ENCODE measurements around the gene RGPD8.

The RGPD8 gene

DNA sequence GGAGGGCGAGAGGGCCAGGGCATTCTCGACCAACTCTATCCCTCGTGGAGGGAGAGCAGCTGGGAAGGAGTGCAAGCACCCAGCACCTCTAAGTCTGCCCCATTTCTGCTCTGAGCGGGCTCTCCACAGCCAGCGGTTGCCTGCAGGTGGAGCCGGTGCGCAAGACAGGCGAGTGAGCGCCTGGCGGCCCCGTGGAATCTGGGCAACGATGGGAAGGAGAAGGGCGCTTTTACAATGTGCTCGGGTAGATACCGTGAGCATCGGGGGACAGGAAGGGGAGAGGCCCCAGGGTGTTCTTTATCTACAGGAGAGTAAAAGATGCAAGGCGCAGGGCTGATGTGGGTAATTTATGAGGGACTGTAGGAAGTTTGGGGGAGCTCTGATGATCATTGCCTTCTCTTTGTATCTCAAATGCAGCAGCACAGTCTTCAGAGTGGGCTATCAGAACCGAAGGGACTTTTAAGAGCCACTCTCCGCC lies 47.6 kb upstream of the RGPD8 start:
- no peak for TF ChIP-seq EZH2phosphoT487 (IDR thresholded peaks at IDR 0.05; ENCODE audit: low read depth)
- TF ChIP-seq, protein P1, sequence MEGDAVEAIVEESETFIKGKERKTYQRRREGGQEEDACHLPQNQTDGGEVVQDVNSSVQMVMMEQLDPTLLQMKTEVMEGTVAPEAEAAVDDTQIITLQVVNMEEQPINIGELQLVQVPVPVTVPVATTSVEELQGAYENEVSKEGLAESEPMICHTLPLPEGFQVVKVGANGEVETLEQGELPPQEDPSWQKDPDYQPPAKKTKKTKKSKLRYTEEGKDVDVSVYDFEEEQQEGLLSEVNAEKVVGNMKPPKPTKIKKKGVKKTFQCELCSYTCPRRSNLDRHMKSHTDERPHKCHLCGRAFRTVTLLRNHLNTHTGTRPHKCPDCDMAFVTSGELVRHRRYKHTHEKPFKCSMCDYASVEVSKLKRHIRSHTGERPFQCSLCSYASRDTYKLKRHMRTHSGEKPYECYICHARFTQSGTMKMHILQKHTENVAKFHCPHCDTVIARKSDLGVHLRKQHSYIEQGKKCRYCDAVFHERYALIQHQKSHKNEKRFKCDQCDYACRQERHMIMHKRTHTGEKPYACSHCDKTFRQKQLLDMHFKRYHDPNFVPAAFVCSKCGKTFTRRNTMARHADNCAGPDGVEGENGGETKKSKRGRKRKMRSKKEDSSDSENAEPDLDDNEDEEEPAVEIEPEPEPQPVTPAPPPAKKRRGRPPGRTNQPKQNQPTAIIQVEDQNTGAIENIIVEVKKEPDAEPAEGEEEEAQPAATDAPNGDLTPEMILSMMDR (IDR thresholded peaks at IDR 0.05; ENCODE audit: low read depth, low read length), result peak; percentile 55

DNA sequence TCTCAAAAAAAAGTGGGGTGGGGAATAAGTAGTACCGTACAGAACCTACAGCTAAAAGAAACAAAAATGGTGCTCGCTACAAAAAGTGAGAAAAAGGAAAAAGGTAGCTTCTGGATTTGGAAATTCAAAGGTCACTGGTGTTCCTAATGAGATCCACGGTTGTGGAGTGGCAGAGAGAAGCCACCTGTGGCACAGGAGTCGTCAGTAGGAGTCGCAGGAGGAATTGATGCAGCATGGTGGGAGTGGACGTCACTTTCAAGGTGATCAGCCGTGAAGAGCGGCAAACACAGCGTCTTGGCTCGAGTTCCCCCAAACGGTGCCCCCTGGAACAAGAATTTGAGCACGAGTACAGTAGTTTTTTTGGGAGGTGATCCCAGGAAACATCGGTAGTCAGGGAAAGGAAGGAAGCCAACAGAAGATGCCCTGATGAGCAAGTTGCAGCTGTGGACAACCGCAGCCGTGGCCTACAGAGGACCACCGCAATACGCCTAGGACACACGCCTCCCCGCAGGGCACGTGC lies 47.1 kb upstream of the RGPD8 start:
- H3K4me1 ChIP-seq (ENCODE audit: low read length), result peaks cover 5% of the 10 kb centered on the region
- no peaks in the 10 kb centered on the region for H3K9me3 ChIP-seq (ENCODE audit: insufficient read depth, low read length)
- H3K9ac ChIP-seq (ENCODE audit: low read length), result peak overlapping the region; percentile 94
- H3K4me3 ChIP-seq (ENCODE audit: low read length), result peak overlapping the region; percentile 96
- H3K36me3 ChIP-seq (replicated peaks; ENCODE audit: low read depth, low read length), result no peaks in the 10 kb centered on the region
- H3K79me2 ChIP-seq (ENCODE audit: low read length), result peaks cover 19% of the 10 kb centered on the region
- no peaks in the 10 kb centered on the region for H3K27me3 ChIP-seq (ENCODE audit: low read depth, low read length)
- peak overlapping the region; percentile 96 for H2AFZ ChIP-seq (ENCODE audit: low read depth, low read length)
- H3K27ac ChIP-seq (ENCODE audit: low read length), result peak overlapping the region; percentile 85; the same call in 1 of the 2 replicates
- peak overlapping the region; percentile 90 for H3K4me2 ChIP-seq (ENCODE audit: low read length)
- H4K20me1 ChIP-seq (ENCODE audit: insufficient read depth, low read length), result no peaks in the 10 kb centered on the region
- no peak for TF ChIP-seq EZH2phosphoT487 (IDR thresholded peaks at IDR 0.05; ENCODE audit: low read depth)
- TF ChIP-seq, protein P1 (IDR thresholded peaks at IDR 0.05; ENCODE audit: low read depth, low read length), result peak; percentile 41

More for the DNA sequence above, 47.6 kb upstream of the RGPD8 start:
- H3K4me1 ChIP-seq (ENCODE audit: low read length), result peaks cover 5% of the 10 kb centered on the region
- H2AFZ ChIP-seq (ENCODE audit: low read depth, low read length), result peak overlapping the region; percentile 96
- H3K9ac ChIP-seq (ENCODE audit: low read length), result peak overlapping the region; percentile 94
- peak overlapping the region; percentile 90 for H3K4me2 ChIP-seq (ENCODE audit: low read length)
- H3K36me3 ChIP-seq (replicated peaks; ENCODE audit: low read depth, low read length), result peaks cover under 1% of the 10 kb centered on the region
- peaks cover 19% of the 10 kb centered on the region for H3K79me2 ChIP-seq (ENCODE audit: low read length)
- peak overlapping the region; percentile 96 for H3K4me3 ChIP-seq (ENCODE audit: low read length)
- peak overlapping the region; percentile 85 for H3K27ac ChIP-seq (ENCODE audit: low read length)
- no peaks in the 10 kb centered on the region for H4K20me1 ChIP-seq (ENCODE audit: insufficient read depth, low read length)
- no peaks in the 10 kb centered on the region for H3K9me3 ChIP-seq (ENCODE audit: insufficient read depth, low read length)
- no peaks in the 10 kb centered on the region for H3K27me3 ChIP-seq (ENCODE audit: low read depth, low read length)

DNA sequence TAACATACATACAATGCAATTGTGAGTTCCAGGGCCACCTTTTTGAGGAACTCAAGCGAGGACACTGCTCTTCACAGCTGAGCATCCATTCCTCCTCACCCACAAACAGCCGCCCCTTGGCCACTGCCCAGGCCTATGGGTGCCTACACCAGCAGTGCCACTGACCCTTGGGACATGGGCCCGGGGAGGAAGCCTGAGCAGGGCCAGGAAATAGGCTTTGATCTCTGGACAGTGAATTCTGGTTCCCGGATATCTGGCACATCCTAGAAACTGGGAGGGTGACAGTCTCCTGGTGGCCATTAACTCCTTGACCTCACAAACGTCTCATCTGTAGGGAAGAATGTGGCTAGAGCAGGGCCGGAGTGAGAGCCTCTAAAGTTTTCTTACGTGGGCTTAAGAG lies 43.0 kb upstream of the RGPD8 start:
- Histone ChIP-seq H3K36me3 (replicated peaks; ENCODE audit: low read depth, low read length) (no peaks in the 10 kb centered on the region), H3K27me3 (ENCODE audit: low read depth, low read length) (no peaks in the 10 kb centered on the region), H3K4me3 (ENCODE audit: low read length) (no peak overlapping the region), H3K27ac (ENCODE audit: low read length) (no peak overlapping the region), H3K9me3 (ENCODE audit: insufficient read depth, low read length) (no peaks in the 10 kb centered on the region), H3K79me2 (ENCODE audit: low read length) (no peaks in the 10 kb centered on the region), H3K4me1 (ENCODE audit: low read length) (peaks cover 6% of the 10 kb centered on the region), H2AFZ (ENCODE audit: low read depth, low read length) (no peak overlapping the region), H4K20me1 (ENCODE audit: insufficient read depth, low read length) (no peaks in the 10 kb centered on the region), H3K9ac (ENCODE audit: low read length) (no peak overlapping the region), H3K4me2 (ENCODE audit: low read length) (no peak overlapping the region)
- TF ChIP-seq EZH2phosphoT487 (IDR thresholded peaks at IDR 0.05; ENCODE audit: low read depth), result no peak
- TF ChIP-seq, protein P1 (IDR thresholded peaks at IDR 0.05; ENCODE audit: low read depth, low read length), result no peak

GRCh38 chr2:112474844-112475486 lies 41.5 kb upstream of the RGPD8 start:
- no peaks in the 10 kb centered on the region for H3K9me3 ChIP-seq (ENCODE audit: insufficient read depth, low read length)
- no peaks in the 10 kb centered on the region for H3K36me3 ChIP-seq (replicated peaks; ENCODE audit: low read depth, low read length)
- H3K4me2 ChIP-seq (ENCODE audit: low read length), result no peak overlapping the region
- no peak overlapping the region for H3K27ac ChIP-seq (ENCODE audit: low read length)
- H3K4me1 ChIP-seq (ENCODE audit: low read length), result peaks cover 6% of the 10 kb centered on the region
- H3K27me3 ChIP-seq (ENCODE audit: low read depth, low read length), result no peaks in the 10 kb centered on the region
- H2AFZ ChIP-seq (ENCODE audit: low read depth, low read length), result no peak overlapping the region
- TF ChIP-seq, protein P1 (IDR thresholded peaks at IDR 0.05; ENCODE audit: low read depth, low read length), result no peak
- no peak for TF ChIP-seq EZH2phosphoT487 (IDR thresholded peaks at IDR 0.05; ENCODE audit: low read depth)
- no peaks in the 10 kb centered on the region for H3K79me2 ChIP-seq (ENCODE audit: low read length)
- H3K4me3 ChIP-seq (ENCODE audit: low read length), result no peak overlapping the region
- no peak overlapping the region for H3K9ac ChIP-seq (ENCODE audit: low read length)
- no peaks in the 10 kb centered on the region for H4K20me1 ChIP-seq (ENCODE audit: insufficient read depth, low read length)

Data from OCI-LY3 (cell line).